GM19193 (cell line): ENCODE results near the gene BAG5.

Experiments used
- POLR2A ChIP-seq: IDR thresholded peaks from 4 replicates; pipeline ENCODE4 v1.6.1; 2011; ENCODE audit not compliant: insufficient read depth, insufficient read length; ENCODE audit errors: extremely low read depth

BAG5 gene

GRCh38 chr14:103528146-103528586 is 34.3 kb downstream of the BAG5 start:
- TF ChIP-seq POLR2A = no peak

DNA sequence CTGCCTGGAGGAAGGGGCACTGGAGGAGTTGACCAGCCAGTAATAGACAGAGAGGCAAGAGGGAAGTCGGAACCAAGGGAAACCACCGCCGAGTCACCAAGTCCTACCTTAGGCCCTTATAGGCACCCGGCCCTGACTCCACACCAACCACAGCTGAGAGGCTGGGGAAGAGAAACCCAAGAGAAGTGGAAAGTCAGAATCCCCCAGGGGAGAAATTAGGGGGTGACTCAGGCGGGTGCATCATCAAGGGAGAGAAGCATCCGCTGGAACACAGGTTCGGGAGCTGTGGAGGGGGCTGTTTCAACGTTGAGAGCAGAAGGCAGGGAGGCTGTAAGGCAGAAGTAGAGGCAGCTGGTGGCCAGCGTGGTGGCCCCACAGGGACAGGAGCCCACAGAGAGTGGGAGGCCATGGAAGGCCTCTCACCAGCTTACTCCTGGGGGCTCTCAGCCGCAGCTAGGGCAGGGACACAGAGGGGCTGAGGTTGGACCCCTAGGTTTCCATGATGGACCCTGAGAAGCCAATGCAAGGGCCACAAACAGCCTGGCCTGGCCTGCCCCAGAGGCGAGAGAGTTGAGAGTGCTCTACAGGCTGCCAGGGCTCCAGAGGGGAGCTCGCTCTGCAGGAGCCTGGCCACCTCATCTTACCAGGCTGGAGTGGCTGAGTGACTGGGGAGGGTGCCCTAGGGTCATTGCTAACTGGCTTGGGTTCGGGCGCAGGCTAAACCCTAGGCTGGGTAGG is 34.9 kb downstream of the BAG5 start:
- peak; percentile 52 for TF ChIP-seq POLR2A

- no peak for TF ChIP-seq POLR2A
These were observed 35.6 kb downstream of the BAG5 start for GRCh38 chr14:103526914-103527248.

- no peak for TF ChIP-seq POLR2A
These were observed 36.1 kb downstream of the BAG5 start for GRCh38 chr14:103526247-103526913.

DNA sequence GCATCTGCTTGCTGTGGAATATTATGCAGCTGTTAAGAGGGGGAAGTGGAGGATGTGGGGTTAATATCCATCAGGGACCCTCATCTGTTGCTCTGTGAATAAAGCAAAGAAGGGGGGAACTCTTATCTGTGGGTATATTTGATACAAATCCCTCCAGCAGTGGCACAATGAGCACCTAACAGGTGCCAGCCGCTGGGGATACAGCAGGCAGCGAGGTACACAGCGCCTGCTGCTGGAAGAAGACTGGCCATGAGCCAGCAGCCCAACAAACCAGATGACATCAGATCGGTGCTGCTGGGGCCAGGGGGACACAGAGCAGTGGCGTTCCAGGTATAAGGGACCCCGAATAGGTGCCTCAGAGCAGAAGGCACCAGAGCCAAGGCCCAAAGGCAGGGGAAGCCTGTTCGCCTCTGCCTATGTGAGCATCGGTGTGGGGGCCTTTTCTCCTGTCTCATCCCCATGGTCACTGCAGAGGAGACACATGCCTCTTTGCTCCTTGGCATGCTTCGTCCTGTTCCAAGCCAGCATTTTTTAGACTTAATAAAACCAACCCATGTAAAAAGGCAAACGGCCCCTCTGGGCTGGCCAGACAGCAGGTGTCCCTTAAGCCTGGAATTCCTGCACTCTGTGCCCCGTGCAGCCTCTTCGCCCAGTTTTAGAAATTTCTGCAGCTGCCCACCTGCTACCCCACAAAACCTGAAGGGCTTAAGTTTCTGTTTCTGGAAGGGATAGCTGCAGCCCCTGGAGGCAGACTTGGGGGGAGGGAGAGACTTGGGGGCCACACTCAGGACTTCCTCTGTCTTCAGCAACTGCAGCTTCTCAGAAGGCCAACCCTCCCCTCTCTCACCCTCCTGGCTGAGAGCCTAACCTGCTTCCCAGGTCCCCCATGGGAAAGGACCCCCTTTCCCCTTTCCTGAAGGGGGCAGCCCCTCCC is 38.2 kb downstream of the BAG5 start:
- no peak for TF ChIP-seq POLR2A

DNA sequence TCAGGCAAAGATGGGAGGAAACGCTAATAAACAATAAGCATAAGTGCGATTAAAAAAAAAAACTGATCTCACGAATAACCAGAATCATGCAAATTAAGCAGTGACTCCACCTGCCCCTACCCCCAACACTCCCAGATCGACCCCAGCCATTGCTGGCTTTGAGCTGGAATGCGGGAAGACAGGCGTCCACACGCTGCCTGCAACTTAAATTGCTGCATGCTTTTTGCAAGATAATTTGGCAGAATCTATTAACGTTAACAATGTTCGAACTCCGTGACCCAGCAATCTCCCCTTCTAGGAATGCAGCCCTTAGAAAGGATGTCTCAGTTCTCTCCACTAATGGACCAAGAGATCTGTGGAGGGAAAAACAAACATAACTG is 38.9 kb downstream of the BAG5 start:
- no peak for TF ChIP-seq POLR2A

DNA sequence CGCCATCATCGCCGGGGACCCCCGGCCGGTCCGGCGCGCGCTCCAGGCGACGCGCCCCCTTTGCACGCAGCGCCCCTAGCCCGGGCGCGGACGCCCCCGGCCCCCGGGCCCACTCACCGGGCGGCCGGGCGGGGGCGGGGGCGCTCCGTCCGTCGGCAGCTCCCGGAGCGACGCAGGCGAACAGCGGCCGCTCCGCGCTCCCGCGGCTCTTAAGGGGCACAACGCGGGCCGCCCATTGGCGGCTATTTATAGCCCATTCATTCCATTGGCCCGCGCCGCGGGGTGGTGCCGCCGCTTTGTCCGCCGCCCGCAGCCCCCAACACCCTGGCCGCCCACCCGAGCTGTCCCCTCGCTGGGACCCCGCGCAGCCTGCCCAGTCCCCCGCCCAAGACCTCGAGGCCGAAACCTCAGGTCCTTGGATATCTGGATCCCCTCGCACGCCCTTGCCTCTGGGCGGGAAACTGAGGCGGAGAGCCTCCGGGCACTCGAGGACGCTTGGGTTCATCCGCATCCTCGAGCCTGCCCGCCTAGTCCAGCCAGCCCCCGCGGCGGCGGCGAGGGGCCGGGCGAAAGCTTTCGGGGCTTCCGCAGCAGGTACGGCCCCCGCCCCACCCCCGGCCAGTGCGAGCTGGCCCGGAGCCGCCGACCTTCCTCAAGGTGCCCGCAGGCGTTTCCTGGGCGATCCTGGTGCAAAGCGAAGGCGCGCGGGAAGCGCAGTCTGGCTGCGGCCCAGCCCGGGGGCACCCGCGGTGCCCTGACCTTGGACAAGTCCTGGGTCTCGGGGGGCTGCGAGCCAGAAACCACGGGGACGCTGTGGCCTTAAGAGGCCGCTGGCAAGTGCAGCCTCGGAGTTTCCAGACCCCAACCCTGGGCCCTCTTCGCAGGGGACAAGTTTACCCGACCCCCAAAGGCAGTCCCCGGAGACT is 39.5 kb downstream of the BAG5 start, which contains the start of gene CKB:
Gene CKB (minus strand): TSS at position 182 of the 926 bp plus-strand sequence. CDS start 337 bp downstream, outside the sequence.
- no peak for TF ChIP-seq POLR2A

DNA sequence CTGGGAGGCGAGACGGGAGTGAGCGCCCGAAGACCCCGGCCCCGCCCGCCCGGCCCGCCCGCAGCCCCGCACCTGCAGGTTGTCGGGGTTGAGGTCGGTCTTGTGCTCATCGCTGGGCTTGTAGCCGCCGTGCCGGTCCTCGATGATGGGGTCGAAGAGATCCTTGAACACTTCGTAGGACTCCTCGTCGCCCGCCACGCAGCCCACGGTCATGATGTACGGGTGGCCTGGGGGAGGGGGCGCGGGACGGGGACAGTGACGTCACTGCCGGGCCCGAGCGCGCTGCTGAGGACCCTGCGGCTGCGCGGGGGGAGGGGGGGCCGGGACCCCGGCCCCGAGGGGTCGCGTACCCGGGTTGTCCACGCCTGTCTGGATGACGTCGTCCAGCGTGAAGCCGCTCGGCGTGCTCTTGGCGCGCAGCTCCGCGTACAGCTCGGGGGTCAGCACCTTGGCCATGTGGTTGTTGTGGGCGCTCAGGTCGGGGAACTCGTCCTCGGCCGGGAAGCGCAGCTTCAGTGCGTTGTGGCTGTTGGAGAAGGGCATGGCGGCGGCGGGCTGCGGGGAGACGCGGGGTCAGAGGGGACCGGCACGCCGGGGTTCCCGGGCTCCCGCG is 40.4 kb downstream of the BAG5 start:
- TF ChIP-seq POLR2A = no peak

GRCh38 chr14:103521438-103521950 is 41.0 kb downstream of the BAG5 start:
- no peak for TF ChIP-seq POLR2A

DNA sequence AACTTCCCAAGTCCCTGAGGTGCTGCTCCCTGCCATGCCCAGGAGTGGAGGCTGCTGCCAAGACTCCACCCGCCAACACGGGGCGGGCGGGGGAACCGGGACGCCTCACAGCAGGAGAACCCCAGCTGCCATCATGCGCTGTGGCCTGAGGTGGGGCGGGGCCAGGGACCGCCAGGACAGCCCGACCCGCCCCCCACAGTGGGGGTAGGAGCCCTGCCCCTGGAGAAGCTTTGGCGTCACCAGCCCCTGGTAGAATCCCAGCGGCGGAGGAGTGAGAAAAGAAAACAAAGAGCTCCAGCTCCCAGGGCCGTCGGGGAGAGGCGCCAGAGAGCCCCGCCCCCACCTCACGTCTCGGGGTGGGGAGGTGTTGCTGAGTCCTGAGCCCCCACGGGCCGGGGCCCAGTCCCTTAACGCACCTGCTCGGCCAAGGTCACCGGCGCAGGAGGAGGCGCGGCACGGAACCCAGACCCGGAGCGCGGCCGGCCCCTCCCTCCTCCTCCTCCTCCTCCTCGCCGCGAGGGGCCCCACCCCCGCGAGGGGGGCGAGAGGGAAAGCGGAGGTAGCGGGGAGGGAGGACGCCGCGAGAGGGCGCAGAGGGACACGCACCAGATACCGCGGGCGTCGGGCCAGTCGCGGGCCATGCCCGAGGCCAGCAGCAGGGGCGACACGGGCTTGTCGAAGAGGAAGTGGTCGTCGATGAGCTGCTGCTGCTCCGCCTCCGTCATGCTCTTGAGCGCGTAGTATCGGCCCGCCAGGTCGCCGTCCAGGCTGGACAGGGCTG is 41.6 kb downstream of the BAG5 start:
- no peak for TF ChIP-seq POLR2A

DNA sequence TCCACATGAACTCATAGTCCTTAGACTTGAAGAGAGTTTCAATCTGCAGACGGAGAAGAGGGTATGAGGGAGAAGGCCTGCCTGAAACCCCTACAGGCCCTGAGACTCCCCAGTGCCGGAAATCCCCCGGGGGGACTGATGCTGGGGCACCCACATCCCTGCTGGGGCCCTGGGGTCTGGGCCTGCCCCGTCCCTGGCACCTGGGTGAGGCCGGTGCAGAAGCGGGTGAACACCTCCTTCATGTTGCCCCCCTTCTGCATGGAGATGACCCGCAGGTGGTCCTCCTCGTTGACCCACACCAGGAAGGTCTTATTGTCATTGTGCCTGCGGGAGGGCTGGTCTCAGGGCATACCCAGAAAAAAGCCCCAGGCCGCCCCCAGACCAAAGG is 42.2 kb downstream of the BAG5 start:
- TF ChIP-seq POLR2A = no peak

- no peak for TF ChIP-seq POLR2A
These were observed 42.6 kb downstream of the BAG5 start for GRCh38 chr14:103519837-103520212.

DNA sequence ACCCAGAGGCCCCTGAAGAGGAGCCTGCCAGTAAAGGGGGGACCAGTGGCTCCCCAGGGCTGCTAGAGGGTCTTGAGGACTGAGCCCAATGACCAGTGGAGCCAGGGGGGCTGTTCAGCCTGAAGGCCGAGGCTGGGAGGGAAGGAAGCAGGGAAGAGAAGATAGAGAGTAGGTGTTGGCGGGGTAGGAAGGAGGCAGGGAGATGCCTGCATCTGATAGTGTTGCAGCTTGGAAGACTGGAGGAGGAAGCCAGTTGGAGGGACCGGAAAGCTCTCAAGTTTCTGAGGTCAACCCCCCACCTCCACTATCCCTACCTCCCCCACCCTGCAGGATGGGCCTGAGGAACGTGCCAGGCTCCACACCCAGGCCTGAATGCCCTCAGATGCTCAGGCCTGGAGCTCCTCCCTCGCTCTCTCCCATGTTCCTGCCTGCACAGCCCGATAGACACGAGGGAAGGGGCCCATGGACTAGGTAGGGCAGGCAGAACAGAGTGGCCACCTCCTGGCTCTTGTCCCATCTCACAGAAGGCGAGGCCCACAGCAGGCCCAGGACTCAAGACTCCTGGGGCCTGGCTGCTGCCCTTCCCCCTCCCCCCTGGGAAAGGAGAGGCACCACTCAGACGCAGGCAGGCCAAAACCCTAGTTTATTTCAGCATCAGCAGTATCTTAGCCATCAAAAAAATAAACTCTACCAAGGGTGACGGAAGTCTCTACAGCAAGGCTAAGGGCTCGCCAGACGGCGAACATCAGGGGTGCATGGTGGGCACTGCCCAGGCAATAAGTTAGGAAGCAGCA is 43.2 kb downstream of the BAG5 start:
- no peak for TF ChIP-seq POLR2A
